Pancreas (tissue), 10 donors: ENCODE measurements around the gene MT1G. TPM values are rescaled to one million over a fixed set of nuclear protein-coding genes. Genes with fewer than 3 reads are reported as not detected.
"Not testable (repeated sequence)": the region's sequence is repeated elsewhere in the genome, so short reads cannot be mapped to it uniquely, and the experiment has no call there.

Experiments used
- ATAC-seq, 4 donors: fragments of 200-7000 bp; cut with Tn5 transposase; one replicate each; pipeline versions ENCODE4 v1.8.0 to v1.9.1; 2020; ENCODE audit warnings: mild to moderate bottlenecking in 4 of 4, moderate library complexity in 4 of 4
- DNase-seq, 6 donors: peaks; one replicate each; pipeline ENCODE4 v3.0.0-alpha.2; 2020
- FAIRE-seq: peaks from 2 replicates; lab custom pipeline; 2012; peaks lifted over from hg19 to GRCh38; lab: Jason Lieb, UNC
- H3K27ac ChIP-seq, 4 donors: fragments of 200-600 bp; sonication (generic); 1 replicate in 3 of 4; 2 replicates in 1 of 4; pipeline versions ENCODE4 v1.5.0 to v1.8.0; 2020
- H3K27me3 ChIP-seq, 4 donors: fragments of 200-600 bp; one replicate each; pipeline ENCODE4 v1.8.0; 2021
- H3K36me3 ChIP-seq, 3 donors: fragments of 200-600 bp; sonication (generic) in 1 of 3; one replicate each; pipeline versions ENCODE4 v1.5.0 to v1.8.0; 2020 to 2021
- H3K4me1 ChIP-seq, 3 donors: fragments of 200-600 bp; one replicate each; pipeline ENCODE4 v1.8.0; 2021
- H3K4me3 ChIP-seq, 4 donors: fragments of 200-600 bp; sonication (generic) in 2 of 4; one replicate each; pipeline versions ENCODE4 v1.5.0 to v1.8.0; 2020 to 2021
- H3K9me3 ChIP-seq, 4 donors: fragments of 200-600 bp; one replicate each; pipeline ENCODE4 v1.8.0; 2021
- CTCF ChIP-seq, 4 donors: fragments of 200-600 bp; sonication (generic) in 3 of 4; IDR thresholded peaks; one replicate each; pipeline versions ENCODE4 v1.5.0 to v1.8.0; 2021; ENCODE audit warnings: antibody characterized with exemption in 4 of 4
- WGBS, 2 donors: extraction: QIAGEN DNeasy Blood & Tissue Kit; methylation state at CpG; one replicate each; pipeline ENCODE4 v1.1.7; 2013; 5-methylcytosine and 5-hydroxymethylcytosine counted together
- intact Hi-C, 3 donors: fragments of 100-400 bp; cut with DNase I; formaldehyde crosslinking; loops; one replicate each; pipeline versions ENCODE4 v1.11.1 to v1.14.2; 2022
- polyA plus RNA-seq, 2 donors: library from polyadenylated mRNA; stranded (reverse); fragments of 200-250 nt; gene quantifications; one replicate each; pipeline ENCODE4 v1.2.3, GENCODE V29; 2013
- total RNA-seq, 6 donors: library from RNA; stranded (reverse); fragmentation: NEBNext Ultra II Directional in 4 of 6; extraction: Animal tissue kit (Norgen Biotek cat#: 25700) in 4 of 6; gene quantifications; one replicate each; pipeline versions ENCODE4 v1.2.1 to v1.2.4, GENCODE V29; 2021 to 2023
- donor health status: healthy with polysubstance abuse.
- donor health status: DM: no; HTN: no; CAD: no; lungs with moderate emphysema.
- donor health status: DM: no; HTN: no; CAD: no.
- donor health status: control.
- donor health status: control.
- donor health status: Bipolar disorder and iron deficiency.
- donor health status: DM: yes; HTN: yes; CAD: no.
- donor health status: DM: no; HTN: no; CAD: no.
- donor health status: DM: no; HTN: no; CAD: no.
- donor health status: DM: yes; HTN: yes; CAD: no.

MT1G gene
- total and polyA plus RNA-seq, 8 donors, result 76.9 to 766 (median 195) TPM

- 22 to 40% methylated on average over 19 of the region's 19 CpGs for WGBS, 2 donors
- intact Hi-C loops, result no loop called here
- Histone ChIP-seq H3K36me3 (no peaks in the 10 kb centered on the region), H3K9me3 (no peaks in the 10 kb centered on the region), H3K4me1 (peaks cover 0 to 4% (median 2%) of the 10 kb centered on the region in 3 donors), H3K4me3 (peak overlapping the region in 3 of 4 donors; percentile 8 to 37 (median 25)), H3K27ac (peak overlapping the region in 2 of 4 donors; percentile 22 to 77), H3K27me3 (no peaks in the 10 kb centered on the region)
- DNase-seq (peak in 2 of 6 donors; percentile 41 to 46), FAIRE-seq (no peak), ATAC-seq (peak in 1 of 4 donors; percentile 2)
- TF ChIP-seq CTCF (IDR thresholded peaks at IDR 0.05), result no peak
Measured at GRCh38 chr16:56669840-56670619, 2.2 kb upstream of the MT1G start.

- Histone ChIP-seq H3K9me3 (no peaks in the 10 kb centered on the region), H3K27me3 (no peaks in the 10 kb centered on the region), H3K36me3 (no peaks in the 10 kb centered on the region), H3K4me1 (peaks cover 0 to 4% (median 2%) of the 10 kb centered on the region in 3 donors), H3K27ac (peak within 1 kb of the TSS in 3 of 4 donors; percentile 22 to 77 (median 68)), H3K4me3 (peak within 1 kb of the TSS in 3 of 4 donors; percentile 8 to 37 (median 25))
- intact Hi-C loops, result no loop called here
- ATAC-seq, result peak; percentile 44 to 73 (median 50)
- DNase-seq, result peak in 5 of 6 donors; percentile 60 to 90 (median 79)
- TF ChIP-seq CTCF (IDR thresholded peaks at IDR 0.05), result no peak
- no peak for FAIRE-seq
- WGBS, 2 donors, result 17 to 28% methylated on average over 36 to 38 of the region's 38 CpGs
Measured at GRCh38 chr16:56669005-56669839, 1.4 kb upstream of the MT1G start, which contains the start of gene MT1H. Gene MT1H (plus strand): TSS chr16:56669814. CDS start chr16:56669885, 71 bp downstream.

- ATAC-seq, H3K36me3 ChIP-seq, H3K27ac ChIP-seq, intact Hi-C loops, H3K4me1 ChIP-seq, FAIRE-seq, H3K9me3 ChIP-seq, DNase-seq, H3K4me3 ChIP-seq, H3K27me3 ChIP-seq: not testable (repeated sequence)
- WGBS, 2 donors, result 42 to 45% methylated on average over 8 of the region's 8 CpGs
Measured at GRCh38 chr16:56665286-56666261, 2.3 kb downstream of the MT1G start.

GRCh38 chr16:56664506-56664905 lies 3.4 kb downstream of the MT1G start:
- H3K9me3 ChIP-seq, result no peaks in the 10 kb centered on the region
- no peak overlapping the region for H3K27ac ChIP-seq
- H3K36me3 ChIP-seq, result no peaks in the 10 kb centered on the region
- no peaks in the 10 kb centered on the region for H3K27me3 ChIP-seq
- no peak for DNase-seq
- H3K4me3 ChIP-seq, result no peak overlapping the region
- no peak for ATAC-seq
- FAIRE-seq, result no peak
- intact Hi-C loops, result no loop called here
- TF ChIP-seq CTCF (IDR thresholded peaks at IDR 0.05), result no peak
- WGBS, 2 donors, result 86 to 96% methylated on average over 1 of the region's 1 CpG
- H3K4me1 ChIP-seq, result peaks cover 2 to 4% (median 3%) of the 10 kb centered on the region in 3 donors
